ENCODE data around the gene NEDD9. TPM values are rescaled to one million over a fixed set of nuclear protein-coding genes. Genes with fewer than 3 reads are reported as not detected.

NEDD9 gene
- total and polyA plus RNA-seq, 4 donors, result 11.3 to 252 (median 38.4) TPM

DNA sequence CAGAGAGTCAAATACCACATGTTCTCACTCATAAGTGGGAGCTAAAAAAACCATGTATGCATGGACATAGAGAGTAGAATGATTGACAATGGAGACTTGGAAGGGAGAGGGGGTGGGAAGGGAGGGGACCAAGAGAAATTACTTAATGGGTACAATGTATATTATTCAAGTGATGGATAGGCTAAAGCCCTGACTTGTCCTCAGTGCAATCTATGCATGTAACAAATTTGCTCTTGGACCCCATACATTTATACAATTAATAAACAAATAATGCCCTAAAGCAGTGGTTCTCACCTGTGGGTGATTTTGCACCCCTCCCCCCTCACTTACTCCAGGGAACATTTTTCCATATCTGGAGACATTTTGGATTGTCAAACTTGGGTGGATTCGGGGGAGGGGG lies 33.5 kb upstream of the NEDD9 start:
- intact Hi-C loops (cut with DNase I), result no loop called here
- H3K36me3 ChIP-seq (ENCODE audit: control insufficient read depth in 1 of 2, insufficient read depth in 2 of 2, low read length in 1 of 2), result no peaks in the 10 kb centered on the region
- H3K27me3 ChIP-seq (ENCODE audit: control insufficient read depth in 1 of 2, insufficient read depth in 2 of 2, low read length in 1 of 2), result no peaks in the 10 kb centered on the region
- WGBS, 2 donors, result 96 to 97% methylated on average over 1 of the region's 1 CpG
- peaks cover 0 to 6% of the 10 kb centered on the region in 2 donors for H3K4me1 ChIP-seq (ENCODE audit: control insufficient read depth in 1 of 2, insufficient read depth in 2 of 2, low read length in 2 of 2)
- ATAC-seq (ENCODE audit: low FRiP score) (no peak), DNase-seq (no peak)
- H3K27ac ChIP-seq (ENCODE audit: low read depth in 1 of 2, low read length in 2 of 2), result no peak overlapping the region
- no peaks in the 10 kb centered on the region for H3K9me3 ChIP-seq (ENCODE audit: control insufficient read depth, low read length)
- H3K4me3 ChIP-seq (ENCODE audit: low read length in 2 of 2), result no peak overlapping the region

DNA sequence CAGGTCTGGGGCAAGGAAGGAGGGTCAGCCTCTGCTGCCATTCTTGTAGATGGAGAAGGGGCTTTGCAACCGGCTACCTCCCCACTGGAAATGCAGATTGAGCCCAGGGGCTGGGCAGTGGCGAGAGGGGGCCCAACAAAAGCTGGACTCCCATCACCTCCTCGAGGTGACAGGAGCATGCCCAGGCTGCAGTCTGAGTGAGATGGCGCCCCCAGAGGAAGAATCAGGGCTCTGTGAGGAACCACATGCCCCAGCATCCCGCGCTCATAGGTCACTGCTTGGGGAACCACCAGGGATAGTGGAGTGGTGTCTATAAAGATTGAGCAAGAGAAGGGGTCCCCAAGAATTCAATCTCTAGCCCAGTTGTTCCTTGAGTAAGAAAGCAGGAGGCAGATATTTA lies 31.6 kb upstream of the NEDD9 start:
- Histone ChIP-seq H3K27ac (ENCODE audit: low read depth in 1 of 2, low read length in 2 of 2) (peak overlapping the region; percentile 1 to 96), H3K4me3 (ENCODE audit: low read length in 2 of 2) (no peak overlapping the region), H3K36me3 (ENCODE audit: control insufficient read depth in 1 of 2, insufficient read depth in 2 of 2, low read length in 1 of 2) (no peaks in the 10 kb centered on the region), H3K4me1 (ENCODE audit: control insufficient read depth in 1 of 2, insufficient read depth in 2 of 2, low read length in 2 of 2) (peaks cover 0 to 4% of the 10 kb centered on the region in 2 donors), H3K27me3 (ENCODE audit: control insufficient read depth in 1 of 2, insufficient read depth in 2 of 2, low read length in 1 of 2) (no peaks in the 10 kb centered on the region), H3K9me3 (ENCODE audit: control insufficient read depth, low read length) (no peaks in the 10 kb centered on the region)
- intact Hi-C loops (cut with DNase I), result loop anchor here in 1 of 2 donors (5.0 kb wide), 1 partner anchor 168 kb away; no protein-coding TSS in a partner anchor
- DNase-seq, result no peak
- ATAC-seq (ENCODE audit: low FRiP score), result peak; percentile 11
- WGBS, 2 donors, result 90 to 93% methylated on average over 6 of the region's 6 CpGs

DNA sequence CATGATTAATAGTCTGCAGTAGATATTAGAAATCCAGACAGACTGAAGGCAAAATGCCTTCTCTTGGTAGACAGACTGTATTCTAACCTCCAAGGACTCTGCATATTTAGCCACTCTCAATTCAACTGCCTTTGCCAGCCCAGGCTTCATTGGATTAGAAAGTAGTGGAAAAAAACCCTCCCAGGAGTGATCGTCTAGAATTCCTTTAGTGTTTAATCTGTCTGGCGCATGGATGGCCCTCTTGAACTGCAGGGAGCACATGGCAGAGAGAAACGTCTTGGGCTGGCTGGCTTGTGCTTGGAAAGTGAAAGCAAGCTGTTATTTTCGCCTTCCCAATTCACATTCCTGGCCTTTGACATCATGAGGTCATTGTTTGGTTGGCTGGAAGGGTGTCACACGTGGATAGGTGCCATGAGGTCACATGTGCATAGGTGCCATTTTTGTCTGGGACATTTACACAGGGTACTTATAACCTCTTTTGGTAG lies 30.9 kb upstream of the NEDD9 start:
- no peaks in the 10 kb centered on the region for H3K27me3 ChIP-seq (ENCODE audit: control insufficient read depth in 1 of 2, insufficient read depth in 2 of 2, low read length in 1 of 2)
- no peaks in the 10 kb centered on the region for H3K9me3 ChIP-seq (ENCODE audit: control insufficient read depth, low read length)
- peaks cover 0 to 4% of the 10 kb centered on the region in 2 donors for H3K4me1 ChIP-seq (ENCODE audit: control insufficient read depth in 1 of 2, insufficient read depth in 2 of 2, low read length in 2 of 2)
- peak overlapping the region in 1 of 2 donors; percentile 58 for H3K27ac ChIP-seq (ENCODE audit: low read depth in 1 of 2, low read length in 2 of 2)
- ATAC-seq (ENCODE audit: low FRiP score) (peak; percentile 91), DNase-seq (peak; percentile 81 to 82)
- intact Hi-C loops (cut with DNase I), result loop anchor here in 1 of 2 donors (5.0 kb wide), 1 partner anchor 169 kb away; no protein-coding TSS in a partner anchor
- WGBS, 2 donors, result 2 to 3% methylated on average over 5 of the region's 5 CpGs
- no peaks in the 10 kb centered on the region for H3K36me3 ChIP-seq (ENCODE audit: control insufficient read depth in 1 of 2, insufficient read depth in 2 of 2, low read length in 1 of 2)
- H3K4me3 ChIP-seq (ENCODE audit: low read length in 2 of 2), result no peak overlapping the region

DNA sequence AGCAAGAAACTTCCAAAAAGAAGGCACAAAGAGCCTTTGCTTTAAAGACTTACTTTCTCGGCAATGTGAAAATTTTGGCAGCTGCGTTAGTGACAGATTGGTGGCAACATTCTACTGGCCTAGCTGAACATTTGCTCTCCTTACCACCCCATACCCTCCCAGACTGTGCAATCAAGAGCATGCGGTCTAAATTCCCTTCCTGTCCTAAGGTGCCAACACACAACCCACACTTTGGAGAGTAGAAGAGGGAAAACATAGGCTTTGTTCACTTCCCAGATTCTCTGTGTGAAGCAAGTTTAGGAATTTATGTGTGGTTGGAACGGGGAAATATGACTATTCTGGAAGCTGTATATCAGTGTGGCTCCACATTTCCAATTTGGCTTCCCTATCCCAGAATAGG lies 29.8 kb upstream of the NEDD9 start:
- ATAC-seq (ENCODE audit: low FRiP score) (peak; percentile 57), DNase-seq (no peak)
- no peaks in the 10 kb centered on the region for H3K27me3 ChIP-seq (ENCODE audit: control insufficient read depth in 1 of 2, insufficient read depth in 2 of 2, low read length in 1 of 2)
- H3K4me1 ChIP-seq (ENCODE audit: control insufficient read depth in 1 of 2, insufficient read depth in 2 of 2, low read length in 2 of 2), result peaks cover 0 to 4% of the 10 kb centered on the region in 2 donors
- intact Hi-C loops (cut with DNase I), result loop anchor here in 1 of 2 donors (5.0 kb wide), 1 partner anchor 170 kb away; no protein-coding TSS in a partner anchor
- peak overlapping the region; percentile 44 to 90 for H3K27ac ChIP-seq (ENCODE audit: low read depth in 1 of 2, low read length in 2 of 2)
- H3K36me3 ChIP-seq (ENCODE audit: control insufficient read depth in 1 of 2, insufficient read depth in 2 of 2, low read length in 1 of 2), result no peaks in the 10 kb centered on the region
- H3K9me3 ChIP-seq (ENCODE audit: control insufficient read depth, low read length), result no peaks in the 10 kb centered on the region
- 2 to 8% methylated on average over 4 of the region's 4 CpGs for WGBS, 2 donors
- H3K4me3 ChIP-seq (ENCODE audit: low read length in 2 of 2), result no peak overlapping the region

DNA sequence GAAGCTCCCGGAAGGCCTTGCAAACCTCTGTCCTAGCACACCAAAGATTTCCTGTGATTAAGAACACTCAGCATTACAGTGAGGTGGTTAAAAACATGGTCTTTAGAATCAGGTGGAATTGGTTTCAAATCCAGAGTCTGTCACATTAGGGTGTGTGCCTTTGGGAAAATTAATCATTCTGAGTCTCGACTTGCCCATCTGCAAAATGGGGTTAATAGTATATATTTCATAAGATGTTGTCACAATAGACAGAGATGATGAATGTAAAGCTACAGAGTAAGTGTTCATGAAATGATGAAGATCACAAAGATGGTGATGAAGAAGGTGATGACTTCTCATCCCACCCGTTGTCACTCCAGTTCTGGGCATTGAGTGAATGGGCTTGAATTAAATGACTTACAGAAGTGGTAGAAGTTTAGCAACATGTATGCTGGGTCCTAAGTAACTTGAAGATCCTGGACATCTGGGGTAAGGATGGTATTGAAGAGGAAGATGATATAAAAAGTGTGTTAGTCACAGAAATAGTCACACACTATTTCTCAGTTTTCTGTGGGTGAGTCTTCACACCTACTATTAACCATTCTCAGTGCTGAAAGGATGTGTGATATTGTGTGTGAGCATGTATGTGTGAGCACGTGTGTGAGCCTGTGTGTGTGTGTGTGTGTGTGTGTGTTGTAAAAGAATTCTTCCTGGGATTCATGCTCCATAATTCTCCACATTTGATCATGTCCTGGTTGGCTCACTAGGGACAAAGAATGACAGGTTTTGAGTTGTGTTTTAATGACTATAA lies 28.0 kb upstream of the NEDD9 start:
- intact Hi-C loops (cut with DNase I), result loop anchor here in 1 of 2 donors (5.0 kb wide), 1 partner anchor 172 kb away; no protein-coding TSS in a partner anchor
- Histone ChIP-seq H3K9me3 (ENCODE audit: control insufficient read depth, low read length) (no peaks in the 10 kb centered on the region), H3K27ac (ENCODE audit: low read depth in 1 of 2, low read length in 2 of 2) (peak overlapping the region in 1 of 2 donors; percentile 40), H3K27me3 (ENCODE audit: control insufficient read depth in 1 of 2, insufficient read depth in 2 of 2, low read length in 1 of 2) (no peaks in the 10 kb centered on the region), H3K36me3 (ENCODE audit: control insufficient read depth in 1 of 2, insufficient read depth in 2 of 2, low read length in 1 of 2) (no peaks in the 10 kb centered on the region), H3K4me3 (ENCODE audit: low read length in 2 of 2) (no peak overlapping the region), H3K4me1 (ENCODE audit: control insufficient read depth in 1 of 2, insufficient read depth in 2 of 2, low read length in 2 of 2) (peaks cover 0 to 4% of the 10 kb centered on the region in 2 donors)
- ATAC-seq (ENCODE audit: low FRiP score) (no peak), DNase-seq (no peak)
- WGBS, 2 donors, result 94 to 99% methylated on average over 4 of the region's 4 CpGs

DNA sequence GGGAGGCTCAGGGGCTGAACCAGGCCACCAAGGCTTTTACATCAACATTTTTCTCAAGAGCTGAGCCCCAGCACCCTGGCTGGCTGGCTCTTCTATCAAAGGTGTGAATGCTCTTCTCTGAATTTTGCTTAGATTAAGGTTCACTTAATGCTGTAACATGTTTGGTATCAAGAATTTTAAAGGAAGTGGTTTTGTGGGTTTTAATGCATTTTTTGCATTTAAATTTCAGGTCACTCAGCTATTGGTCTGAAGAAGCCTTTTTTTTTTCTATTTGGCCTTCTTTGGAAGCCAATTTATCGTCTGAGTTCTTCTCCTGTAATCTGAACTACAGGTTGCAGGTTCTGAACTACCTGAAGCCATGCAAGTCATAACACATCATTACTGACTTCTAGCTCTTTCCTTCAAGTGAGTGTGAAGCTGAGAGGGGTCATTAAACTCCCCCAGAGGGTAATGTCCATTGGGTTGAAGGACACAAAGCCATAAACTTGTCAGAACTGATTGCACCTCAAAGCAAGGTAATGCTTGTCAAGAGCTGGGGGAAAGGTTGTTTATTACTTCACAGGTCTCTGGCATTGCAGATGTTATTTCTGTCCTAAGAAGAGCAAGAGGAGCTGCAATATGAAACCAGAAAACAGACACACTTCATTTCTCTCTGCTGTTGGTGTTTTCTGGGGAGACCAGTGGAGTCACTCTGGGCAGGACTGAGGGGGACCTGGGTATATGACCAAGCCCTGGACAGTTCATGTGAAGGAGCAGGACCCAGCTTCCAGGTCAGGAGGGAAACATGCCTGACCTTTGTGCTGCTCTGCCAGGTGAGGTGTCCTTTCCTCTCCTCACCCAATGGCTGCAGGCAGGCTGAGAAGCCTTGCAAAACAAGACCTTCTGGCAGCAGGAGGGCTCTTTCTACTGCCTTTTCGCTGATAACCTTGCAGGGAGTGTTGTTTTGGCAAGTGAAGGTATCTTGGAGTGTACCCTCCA lies 26.1 kb upstream of the NEDD9 start:
- no peak for ATAC-seq (ENCODE audit: low FRiP score)
- 90 to 92% methylated on average over 2 of the region's 2 CpGs for WGBS, 2 donors
- intact Hi-C loops (cut with DNase I), result no loop called here

DNA sequence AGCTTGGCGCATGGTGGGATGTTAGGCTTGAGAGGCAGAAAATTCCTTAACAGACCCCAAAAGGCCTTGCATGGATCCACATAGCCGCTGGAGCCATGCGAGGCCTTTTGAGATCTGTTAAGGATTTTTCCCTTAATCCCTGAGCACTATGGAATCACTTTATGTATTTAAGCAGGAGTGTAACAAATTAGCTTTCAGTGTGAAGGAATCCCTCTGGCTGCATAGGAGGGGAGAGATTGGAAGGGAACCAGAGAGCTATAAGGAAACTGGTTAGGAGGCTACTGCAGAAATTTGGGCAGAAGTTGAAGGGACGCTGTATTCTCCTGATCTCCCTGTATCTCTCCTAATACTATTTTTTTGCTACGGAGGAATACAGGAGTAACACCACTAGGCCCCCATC lies 23.1 kb upstream of the NEDD9 start:
- WGBS, 2 donors, result 95 to 99% methylated on average over 5 of the region's 5 CpGs
- no peak for ATAC-seq (ENCODE audit: low FRiP score)

More for the DNA sequence above, 26.1 kb upstream of the NEDD9 start:
- Histone ChIP-seq H3K4me3 (ENCODE audit: low read length in 2 of 2) (no peak overlapping the region), H3K9me3 (ENCODE audit: control insufficient read depth, low read length) (no peaks in the 10 kb centered on the region), H3K27me3 (ENCODE audit: control insufficient read depth in 1 of 2, insufficient read depth in 2 of 2, low read length in 1 of 2) (no peaks in the 10 kb centered on the region), H3K4me1 (ENCODE audit: control insufficient read depth in 1 of 2, insufficient read depth in 2 of 2, low read length in 2 of 2) (peaks cover 0 to 4% of the 10 kb centered on the region in 2 donors), H3K27ac (ENCODE audit: low read depth in 1 of 2, low read length in 2 of 2) (no peak overlapping the region), H3K36me3 (ENCODE audit: control insufficient read depth in 1 of 2, insufficient read depth in 2 of 2, low read length in 1 of 2) (no peaks in the 10 kb centered on the region)
- DNase-seq, result no peak

DNA sequence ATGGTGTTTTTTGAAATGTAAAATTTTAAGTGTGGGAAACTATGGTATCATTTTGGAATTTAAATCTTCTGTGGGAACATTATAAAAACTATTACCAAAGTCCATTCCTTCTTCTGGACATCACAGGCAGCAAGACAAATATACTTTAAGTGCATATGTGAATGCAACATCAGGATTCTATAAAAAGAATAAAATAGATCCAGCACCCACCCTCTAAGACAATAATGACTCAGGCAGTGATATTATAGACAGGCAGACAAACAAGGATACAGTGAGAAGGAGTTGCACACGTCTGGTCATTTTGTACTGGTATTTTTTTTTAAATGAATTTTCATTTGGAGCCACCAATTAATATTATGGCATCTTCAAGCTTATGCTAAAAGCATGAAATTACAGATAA lies 21.1 kb upstream of the NEDD9 start:
- H3K9me3 ChIP-seq (ENCODE audit: control insufficient read depth, low read length), result no peaks in the 10 kb centered on the region
- H3K4me1 ChIP-seq (ENCODE audit: control insufficient read depth in 1 of 2, insufficient read depth in 2 of 2, low read length in 2 of 2), result peaks cover 4 to 7% of the 10 kb centered on the region in 2 donors
- intact Hi-C loops (cut with DNase I), result loop anchor here in 1 of 2 donors (5.0 kb wide), 1 partner anchor 64 kb away; no protein-coding TSS in a partner anchor
- no peak overlapping the region for H3K27ac ChIP-seq (ENCODE audit: low read depth in 1 of 2, low read length in 2 of 2)
- no peak for DNase-seq
- 6 to 26% methylated on average over 1 of the region's 1 CpG for WGBS, 2 donors
- no peak overlapping the region for H3K4me3 ChIP-seq (ENCODE audit: low read length in 2 of 2)
- ATAC-seq (ENCODE audit: low FRiP score), result no peak
- H3K36me3 ChIP-seq (ENCODE audit: control insufficient read depth in 1 of 2, insufficient read depth in 2 of 2, low read length in 1 of 2), result no peaks in the 10 kb centered on the region
- H3K27me3 ChIP-seq (ENCODE audit: control insufficient read depth in 1 of 2, insufficient read depth in 2 of 2, low read length in 1 of 2), result no peaks in the 10 kb centered on the region

More for the DNA sequence above, 23.1 kb upstream of the NEDD9 start:
- intact Hi-C loops (cut with DNase I), result no loop called here
- Histone ChIP-seq H3K9me3 (ENCODE audit: control insufficient read depth, low read length) (no peaks in the 10 kb centered on the region), H3K4me1 (ENCODE audit: control insufficient read depth in 1 of 2, insufficient read depth in 2 of 2, low read length in 2 of 2) (peaks cover 0 to 7% of the 10 kb centered on the region in 2 donors), H3K36me3 (ENCODE audit: control insufficient read depth in 1 of 2, insufficient read depth in 2 of 2, low read length in 1 of 2) (no peaks in the 10 kb centered on the region), H3K27ac (ENCODE audit: low read depth in 1 of 2, low read length in 2 of 2) (no peak overlapping the region), H3K4me3 (ENCODE audit: low read length in 2 of 2) (no peak overlapping the region), H3K27me3 (ENCODE audit: control insufficient read depth in 1 of 2, insufficient read depth in 2 of 2, low read length in 1 of 2) (no peaks in the 10 kb centered on the region)
- DNase-seq, result no peak

Data from aorta (tissue), 5 donors.